H9 (cell line): Measurements from ENCODE around the gene RALA. TPM values are rescaled to one million over a fixed set of nuclear protein-coding genes. Genes with fewer than 3 reads are reported as not detected.

Experiments used
- DNase-seq: peaks from one replicate; pipeline ENCODE4 v3.0.0-alpha.2; 2017
- H2AFZ ChIP-seq: one replicate; pipeline ENCODE4 v1.6.1; 2013; ENCODE audit warnings: mild to moderate bottlenecking, low read length, control low read depth, moderate library complexity
- H2AK5ac ChIP-seq: 2 replicates; pipeline ENCODE4 v1.6.1; 2013; ENCODE audit warnings: low read length, control low read depth, mixed read lengths; ENCODE audit not compliant: insufficient read length
- H2BK120ac ChIP-seq: one replicate; pipeline ENCODE4 v1.6.1; 2013; ENCODE audit warnings: low read depth, mild to moderate bottlenecking, low read length, control low read depth, inconsistent platforms; ENCODE audit not compliant: poor library complexity, severe bottlenecking
- H2BK12ac ChIP-seq: 2 replicates; pipeline ENCODE4 v1.6.1; 2013; ENCODE audit warnings: low read length, control low read depth, mixed read lengths, low read depth; ENCODE audit not compliant: insufficient read length
- H2BK15ac ChIP-seq: 2 replicates; pipeline ENCODE4 v1.6.1; 2013; ENCODE audit warnings: low read depth, low read length, control low read depth
- H2BK20ac ChIP-seq: one replicate; pipeline ENCODE4 v1.6.1; 2013; ENCODE audit warnings: low read depth, mild to moderate bottlenecking, low read length, control low read depth, inconsistent platforms; ENCODE audit not compliant: poor library complexity, severe bottlenecking
- H2BK5ac ChIP-seq: 2 replicates; pipeline ENCODE4 v1.6.1; 2013; ENCODE audit warnings: low read length, control low read depth, mixed read lengths; ENCODE audit not compliant: insufficient read length
- H3K14ac ChIP-seq: 2 replicates; pipeline ENCODE4 v1.6.1; 2013; ENCODE audit warnings: low read length, control low read depth; ENCODE audit not compliant: insufficient read depth
- H3K18ac ChIP-seq: 2 replicates; pipeline ENCODE4 v1.6.1; 2013; ENCODE audit warnings: low read depth, mild to moderate bottlenecking, mixed read lengths, low read length, control low read depth; ENCODE audit not compliant: insufficient read length
- H3K23ac ChIP-seq: 2 replicates; pipeline ENCODE4 v1.6.1; 2013; ENCODE audit warnings: low read length, control low read depth, mixed read lengths, low read depth; ENCODE audit not compliant: insufficient read length
- H3K23me2 ChIP-seq: 2 replicates; pipeline ENCODE4 v1.6.1; 2013; ENCODE audit warnings: low read depth, mild to moderate bottlenecking, mixed read lengths, low read length, control low read depth; ENCODE audit not compliant: insufficient read length, poor library complexity, severe bottlenecking
- H3K27ac ChIP-seq: 2 replicates; pipeline ENCODE4 v1.5.1; 2013; ENCODE audit warnings: low read length, control low read depth, mixed read lengths, low read depth; ENCODE audit not compliant: insufficient read length
- H3K27me3 ChIP-seq: 2 replicates; pipeline ENCODE4 v1.6.1; 2013; ENCODE audit warnings: low read length, control low read depth, inconsistent platforms; ENCODE audit not compliant: insufficient read depth
- H3K4ac ChIP-seq: 2 replicates; pipeline ENCODE4 v1.6.1; 2013; ENCODE audit warnings: low read depth, mild to moderate bottlenecking, control low read depth, inconsistent platforms, low read length, moderate library complexity
- H3K4me1 ChIP-seq: 2 replicates; pipeline ENCODE4 v1.6.1; 2013; ENCODE audit warnings: low read length, control low read depth, inconsistent platforms; ENCODE audit not compliant: insufficient read depth
- H3K4me2 ChIP-seq: 2 replicates; pipeline ENCODE4 v1.6.1; 2013; ENCODE audit warnings: low read length, control low read depth, mixed read lengths; ENCODE audit not compliant: insufficient read length, insufficient read depth
- H3K56ac ChIP-seq: 2 replicates; pipeline ENCODE4 v1.6.1; 2013; ENCODE audit warnings: low read depth, mild to moderate bottlenecking, mixed read lengths, low read length, control low read depth; ENCODE audit not compliant: insufficient read length
- H3K79me1 ChIP-seq: 2 replicates; pipeline ENCODE4 v1.6.1; 2013; ENCODE audit warnings: low read depth, mild to moderate bottlenecking, moderate library complexity, low read length, control low read depth, inconsistent platforms; ENCODE audit not compliant: insufficient read depth, poor library complexity, severe bottlenecking
- H3K79me2 ChIP-seq: 2 replicates; pipeline ENCODE4 v1.6.1; 2013; ENCODE audit warnings: low read length, control low read depth, inconsistent platforms; ENCODE audit not compliant: insufficient read depth
- H3K9ac ChIP-seq: 2 replicates; pipeline ENCODE4 v1.6.1; 2013; ENCODE audit warnings: low read length, control low read depth, mixed read lengths; ENCODE audit not compliant: insufficient read length; ENCODE audit errors: extremely low read depth
- H3K9me3 ChIP-seq: one replicate; pipeline ENCODE4 v1.6.1; 2013; ENCODE audit warnings: low read depth, low read length, inconsistent platforms; ENCODE audit not compliant: control insufficient read depth
- H3T11ph ChIP-seq: one replicate; pipeline ENCODE4 v1.6.1; 2013; ENCODE audit warnings: mild to moderate bottlenecking, low read length, control low read depth, inconsistent platforms
- H4K20me1 ChIP-seq: one replicate; pipeline ENCODE4 v1.6.1; 2013; ENCODE audit not compliant: control insufficient read depth, insufficient read length, insufficient read depth
- H4K5ac ChIP-seq: 2 replicates; pipeline ENCODE4 v1.6.1; 2013; ENCODE audit warnings: low read depth, mild to moderate bottlenecking, mixed read lengths, low read length, control low read depth; ENCODE audit not compliant: insufficient read length
- H4K8ac ChIP-seq: replicated peaks from 2 replicates; pipeline ENCODE4 v1.6.1; 2013; ENCODE audit warnings: low read length, control low read depth, mixed read lengths, low read depth; ENCODE audit not compliant: insufficient read length
- H4K91ac ChIP-seq: 2 replicates; pipeline ENCODE4 v1.6.1; 2013; ENCODE audit warnings: low read depth, mild to moderate bottlenecking, moderate library complexity, mixed read lengths, low read length, control low read depth; ENCODE audit not compliant: insufficient read length
- H3K27ac Mint-ChIP-seq, 3 experiments: 2 replicates in 2 of 3; 3 replicates in 1 of 3; pipeline ENCODE4 v1.8.0; 2020 to 2021; ENCODE audit warnings: mixed read lengths in 3 of 3, mild to moderate bottlenecking in 1 of 3, moderate library complexity in 1 of 3
- H3K27me3 Mint-ChIP-seq: 2 replicates; pipeline ENCODE4 v1.8.0; 2021; ENCODE audit warnings: low read depth, mild to moderate bottlenecking, moderate library complexity, mixed read lengths
- H3K36me3 Mint-ChIP-seq, 3 experiments: 2 replicates in 2 of 3; 3 replicates in 1 of 3; pipeline ENCODE4 v1.8.0; 2020 to 2021; ENCODE audit warnings: low read depth in 3 of 3, mixed read lengths in 3 of 3; ENCODE audit not compliant: insufficient read depth in 1 of 3
- H3K4me1 Mint-ChIP-seq, 2 experiments: 2 replicates each; pipeline ENCODE4 v1.8.0; 2020; ENCODE audit warnings: mixed read lengths in 2 of 2
- H3K4me3 Mint-ChIP-seq, 2 experiments: 2 replicates in 1 of 2; 3 replicates in 1 of 2; pipeline ENCODE4 v1.8.0; 2020 to 2021; ENCODE audit warnings: mild to moderate bottlenecking in 2 of 2, mixed read lengths in 2 of 2, moderate library complexity in 1 of 2
- H3K9me3 Mint-ChIP-seq, 2 experiments: 2 replicates in 1 of 2; 3 replicates in 1 of 2; pipeline ENCODE4 v1.8.0; 2020; ENCODE audit warnings: mild to moderate bottlenecking in 2 of 2, mixed read lengths in 2 of 2, moderate library complexity in 1 of 2
- WGBS: extraction: QIAGEN DNeasy Blood & Tissue Kit; methylation state at CpG from one replicate; pipeline ENCODE4 v1.1.7; 2013; ENCODE audit warnings: missing lambda C conversion rate, low lambda C conversion rate, mixed read lengths; ENCODE audit not compliant: insufficient read length; ENCODE audit errors: extremely low coverage; 5-methylcytosine and 5-hydroxymethylcytosine counted together
- total RNA-seq: library from RNA; stranded (reverse); gene quantifications from 2 replicates; pipeline ENCODE4 v1.2.1, GENCODE V29; 2021
- TF ChIP-seq, protein P1 (sequence below): fragments of 200-600 bp; sonication (generic); conservative IDR thresholded peaks from 3 replicates; pipeline ENCODE4 v1.8.0; 2021; ENCODE audit warnings: antibody characterized with exemption, mild to moderate bottlenecking

Gene RALA
- total RNA-seq, 1 experiment from 2014 or later = 57.5 TPM

DNA sequence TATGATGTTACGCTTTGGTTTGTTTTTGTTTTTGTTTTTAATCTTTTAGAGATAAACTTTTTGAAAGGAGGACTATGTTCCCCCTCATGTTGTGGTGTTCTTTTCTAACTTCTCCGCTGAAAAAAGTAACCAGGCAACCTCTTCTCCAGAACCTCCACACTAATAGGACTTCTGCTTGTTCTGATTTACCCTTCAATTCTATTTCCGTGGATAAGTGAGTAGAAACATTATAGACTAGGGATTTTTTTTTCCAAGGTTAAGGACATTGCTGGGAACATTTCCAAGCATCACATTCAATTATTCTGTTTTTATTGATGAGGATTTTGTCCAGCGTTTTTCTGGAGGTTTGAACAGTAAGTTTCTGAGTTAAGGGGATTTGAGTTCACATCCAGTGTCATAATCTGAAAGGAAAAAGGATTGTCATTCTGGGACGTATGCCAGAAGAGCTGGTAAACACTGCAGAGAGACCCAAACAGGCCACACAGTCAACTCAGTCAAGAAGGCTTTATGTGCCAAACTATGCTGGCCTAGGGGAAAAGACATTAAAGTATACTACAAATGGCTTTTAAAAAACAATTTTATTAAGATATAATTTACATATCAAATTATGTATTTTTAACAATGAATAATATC, 28.3 kb upstream of the RALA start:
- Histone ChIP-seq H3K23ac (no peak overlapping the region), H4K91ac (no peak overlapping the region), H3K23me2 (no peaks in the 10 kb centered on the region), H3K56ac (no peak overlapping the region), H3T11ph (no peak overlapping the region), H2BK5ac (no peak overlapping the region), H2BK120ac (no peak overlapping the region), H3K79me2 (no peaks in the 10 kb centered on the region), H2BK20ac (no peak overlapping the region), H3K9ac (no peak overlapping the region), H3K4me2 (no peak overlapping the region), H4K8ac (no peak overlapping the region), H3K4ac (no peak overlapping the region), H2BK12ac (no peak overlapping the region), H2AK5ac (no peak overlapping the region), H3K27me3 (no peaks in the 10 kb centered on the region), H4K20me1 (no peaks in the 10 kb centered on the region), H3K14ac (no peak overlapping the region), H2AFZ (no peak overlapping the region), H3K79me1 (no peaks in the 10 kb centered on the region), H3K18ac (no peak overlapping the region), H3K9me3 (no peaks in the 10 kb centered on the region), H3K4me1 (no peaks in the 10 kb centered on the region), H4K5ac (no peak overlapping the region), H2BK15ac (no peak overlapping the region), H3K27ac (no peak overlapping the region)
- no peak overlapping the region; a peak in 1 of 7 replicates for H3K27ac Mint-ChIP-seq
- WGBS = no CpG with 5 or more reads among the region's 5 CpGs
- no peaks in the 10 kb centered on the region for H3K27me3 Mint-ChIP-seq
- TF ChIP-seq, protein P1, sequence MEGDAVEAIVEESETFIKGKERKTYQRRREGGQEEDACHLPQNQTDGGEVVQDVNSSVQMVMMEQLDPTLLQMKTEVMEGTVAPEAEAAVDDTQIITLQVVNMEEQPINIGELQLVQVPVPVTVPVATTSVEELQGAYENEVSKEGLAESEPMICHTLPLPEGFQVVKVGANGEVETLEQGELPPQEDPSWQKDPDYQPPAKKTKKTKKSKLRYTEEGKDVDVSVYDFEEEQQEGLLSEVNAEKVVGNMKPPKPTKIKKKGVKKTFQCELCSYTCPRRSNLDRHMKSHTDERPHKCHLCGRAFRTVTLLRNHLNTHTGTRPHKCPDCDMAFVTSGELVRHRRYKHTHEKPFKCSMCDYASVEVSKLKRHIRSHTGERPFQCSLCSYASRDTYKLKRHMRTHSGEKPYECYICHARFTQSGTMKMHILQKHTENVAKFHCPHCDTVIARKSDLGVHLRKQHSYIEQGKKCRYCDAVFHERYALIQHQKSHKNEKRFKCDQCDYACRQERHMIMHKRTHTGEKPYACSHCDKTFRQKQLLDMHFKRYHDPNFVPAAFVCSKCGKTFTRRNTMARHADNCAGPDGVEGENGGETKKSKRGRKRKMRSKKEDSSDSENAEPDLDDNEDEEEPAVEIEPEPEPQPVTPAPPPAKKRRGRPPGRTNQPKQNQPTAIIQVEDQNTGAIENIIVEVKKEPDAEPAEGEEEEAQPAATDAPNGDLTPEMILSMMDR = no peak
- H3K4me1 Mint-ChIP-seq = peaks cover 0 to 4% of the 10 kb centered on the region in 2 experiments; a peak in 2 of 4 replicates
- H3K9me3 Mint-ChIP-seq = peaks cover 0 to 3% of the 10 kb centered on the region in 2 experiments; a peak in 1 of 5 replicates
- DNase-seq = no peak
- H3K36me3 Mint-ChIP-seq = peaks cover 0 to 4% (median 0%) of the 10 kb centered on the region in 3 experiments; a peak in 2 of 7 replicates
- H3K4me3 Mint-ChIP-seq = no peak overlapping the region
